HG03378 (cell line): ENCODE data around the gene MAD2L1BP.
"Not testable (repeated sequence)": the region's sequence is repeated elsewhere in the genome, so short reads cannot be mapped to it uniquely, and the experiment has no call there.

Experiments used
- ATAC-seq: cut with Tn5 transposase; IDR thresholded peaks from one replicate; pipeline ENCODE4 v1.9.1; 2021; ENCODE audit warnings: mild to moderate bottlenecking, moderate library complexity; ENCODE audit not compliant: unreplicated experiment

The MAD2L1BP gene

GRCh38 chr6:43625393-43625992 lies 10.1 kb upstream of the MAD2L1BP start:
- no peak for ATAC-seq

GRCh38 chr6:43627008-43627825 lies 8.4 kb upstream of the MAD2L1BP start:
- no peak for ATAC-seq

DNA sequence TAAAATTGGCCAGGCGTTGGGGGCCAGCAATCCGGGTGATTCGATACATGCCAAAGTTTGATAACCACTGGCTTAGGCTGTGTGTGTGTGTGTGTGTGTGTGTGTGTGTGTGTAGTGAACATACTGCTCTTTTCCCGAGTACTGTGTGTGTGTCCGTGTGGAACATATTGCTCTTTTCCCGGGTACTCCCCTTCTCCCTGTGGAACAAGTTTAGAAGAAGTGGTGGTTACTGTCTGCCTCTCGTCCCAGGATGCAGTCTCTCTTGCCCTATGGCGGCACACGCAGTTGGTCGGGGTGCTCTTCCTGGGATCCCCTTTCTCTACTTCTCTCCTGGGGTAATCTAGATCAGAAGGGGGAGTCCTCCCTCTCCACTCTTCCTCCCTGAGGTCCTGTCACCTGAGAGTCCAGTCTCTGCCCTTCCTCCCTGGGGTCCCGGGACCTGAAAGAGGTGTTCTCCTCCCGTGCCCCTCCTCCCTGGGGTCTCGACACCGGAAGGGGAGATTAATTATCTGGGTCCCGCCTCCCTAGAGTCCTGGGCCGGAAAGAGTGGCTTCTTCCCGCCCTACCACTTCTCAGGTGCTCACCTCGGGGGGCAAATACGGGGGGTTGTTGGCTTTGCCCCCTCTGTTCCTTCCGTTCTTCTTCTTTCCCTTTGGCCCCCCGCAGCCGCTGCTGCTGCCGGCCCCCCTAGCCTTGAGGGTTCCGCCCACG lies 7.1 kb upstream of the MAD2L1BP start:
- ATAC-seq: no peak

DNA sequence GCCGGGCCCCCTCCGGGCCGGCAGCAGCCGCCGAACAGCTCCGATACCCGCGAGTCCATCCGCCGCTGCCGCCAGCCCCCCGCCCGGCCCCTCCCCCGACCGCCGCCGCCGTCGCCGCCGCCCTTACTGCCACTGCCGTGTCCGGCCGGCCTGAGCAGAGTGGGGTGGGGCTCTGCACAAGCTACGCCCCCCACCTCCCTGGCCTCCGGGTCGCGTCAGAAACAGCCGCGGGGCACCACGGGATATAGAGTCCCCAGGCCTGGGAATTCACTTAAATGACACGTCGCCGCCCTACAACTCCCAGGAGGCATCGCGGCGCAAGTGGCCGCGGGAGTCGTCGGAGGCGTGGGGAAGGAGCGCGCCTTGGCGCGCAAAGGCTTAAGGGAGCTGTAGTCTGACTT lies 6.5 kb upstream of the MAD2L1BP start, which contains the start of gene GTPBP2:
TSS of gene GTPBP2 (minus strand) at position 161 of the 401 bp plus-strand sequence. CDS start at position 59, 102 bp downstream.
- peak; percentile 71 for ATAC-seq

- peak; percentile 71 for ATAC-seq
Observed at GRCh38 chr6:43629505-43630300, 5.9 kb upstream of the MAD2L1BP start.

DNA sequence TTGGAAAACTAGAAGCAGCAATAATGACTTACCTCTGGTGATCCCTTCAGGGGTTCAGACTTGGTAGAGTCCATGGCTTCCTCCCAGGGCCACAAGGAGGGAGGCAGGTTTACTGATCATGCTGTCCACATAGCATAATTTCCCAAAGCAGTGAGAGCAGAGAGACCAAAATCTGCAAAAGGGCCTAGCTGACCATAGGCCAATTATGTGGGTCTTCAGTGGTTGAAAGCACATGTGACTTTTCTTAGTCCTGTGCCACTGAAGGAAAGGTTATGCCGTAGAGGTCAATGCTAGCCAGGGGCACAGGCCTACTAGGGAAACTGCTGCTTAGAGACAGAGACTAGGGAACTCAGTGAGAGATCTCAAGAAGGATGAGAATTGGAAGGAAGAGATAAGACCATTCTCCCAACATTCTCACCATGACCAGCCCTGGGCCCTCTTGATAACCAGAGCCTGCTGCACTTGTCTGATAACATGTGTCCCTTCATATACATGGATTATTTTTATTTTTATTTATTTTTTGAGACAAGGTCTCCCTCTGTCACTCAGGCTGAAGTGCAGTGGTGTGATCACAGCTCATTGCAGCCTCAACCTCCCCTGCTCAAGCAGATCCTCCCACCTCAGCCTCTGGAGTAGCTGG lies 4.5 kb upstream of the MAD2L1BP start:
- ATAC-seq: no peak

GRCh38 chr6:43633002-43633401 lies 2.6 kb upstream of the MAD2L1BP start:
- not testable (repeated sequence) for ATAC-seq

DNA sequence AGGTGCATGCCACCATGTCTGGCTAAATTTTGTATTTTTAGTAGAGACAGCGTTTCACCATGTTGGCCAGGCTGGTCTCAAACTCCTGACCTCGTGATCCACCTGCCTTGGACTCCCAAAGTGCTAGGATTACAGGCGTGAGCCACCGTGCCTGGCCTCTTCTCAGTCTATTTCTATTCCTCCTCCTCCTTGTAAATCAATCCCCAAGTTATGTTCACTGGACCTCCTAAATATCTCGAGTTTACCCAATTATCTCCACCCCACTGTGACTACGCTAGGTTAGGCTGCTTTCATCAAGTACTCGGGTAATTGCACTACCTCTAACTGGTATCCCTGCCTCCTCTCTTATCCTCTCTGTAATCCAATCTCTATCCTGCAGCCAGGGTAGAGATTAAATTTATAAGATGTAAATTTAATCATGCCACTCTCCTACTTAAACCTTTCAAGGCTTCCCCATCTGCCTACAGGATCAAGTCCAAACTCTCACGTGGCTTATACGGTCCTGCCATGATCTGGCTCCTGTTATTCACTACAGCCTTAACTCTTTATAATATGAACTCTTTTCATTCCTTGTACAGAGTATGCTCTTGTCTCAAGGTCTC lies 837 bp upstream of the MAD2L1BP start:
- ATAC-seq: no peak

DNA sequence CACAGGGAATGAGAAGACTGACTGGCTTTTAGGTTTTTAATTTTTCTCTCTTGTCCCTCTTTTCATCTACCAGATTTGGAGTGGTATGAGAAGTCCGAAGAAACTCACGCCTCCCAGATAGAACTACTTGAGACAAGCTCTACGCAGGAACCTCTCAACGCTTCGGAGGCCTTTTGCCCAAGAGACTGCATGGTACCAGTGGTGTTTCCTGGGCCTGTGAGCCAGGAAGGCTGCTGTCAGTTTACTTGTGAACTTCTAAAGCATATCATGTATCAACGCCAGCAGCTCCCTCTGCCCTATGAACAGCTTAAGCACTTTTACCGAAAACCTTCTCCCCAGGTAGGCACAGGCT lies 644 bp downstream of the MAD2L1BP start:
- no peak for ATAC-seq

DNA sequence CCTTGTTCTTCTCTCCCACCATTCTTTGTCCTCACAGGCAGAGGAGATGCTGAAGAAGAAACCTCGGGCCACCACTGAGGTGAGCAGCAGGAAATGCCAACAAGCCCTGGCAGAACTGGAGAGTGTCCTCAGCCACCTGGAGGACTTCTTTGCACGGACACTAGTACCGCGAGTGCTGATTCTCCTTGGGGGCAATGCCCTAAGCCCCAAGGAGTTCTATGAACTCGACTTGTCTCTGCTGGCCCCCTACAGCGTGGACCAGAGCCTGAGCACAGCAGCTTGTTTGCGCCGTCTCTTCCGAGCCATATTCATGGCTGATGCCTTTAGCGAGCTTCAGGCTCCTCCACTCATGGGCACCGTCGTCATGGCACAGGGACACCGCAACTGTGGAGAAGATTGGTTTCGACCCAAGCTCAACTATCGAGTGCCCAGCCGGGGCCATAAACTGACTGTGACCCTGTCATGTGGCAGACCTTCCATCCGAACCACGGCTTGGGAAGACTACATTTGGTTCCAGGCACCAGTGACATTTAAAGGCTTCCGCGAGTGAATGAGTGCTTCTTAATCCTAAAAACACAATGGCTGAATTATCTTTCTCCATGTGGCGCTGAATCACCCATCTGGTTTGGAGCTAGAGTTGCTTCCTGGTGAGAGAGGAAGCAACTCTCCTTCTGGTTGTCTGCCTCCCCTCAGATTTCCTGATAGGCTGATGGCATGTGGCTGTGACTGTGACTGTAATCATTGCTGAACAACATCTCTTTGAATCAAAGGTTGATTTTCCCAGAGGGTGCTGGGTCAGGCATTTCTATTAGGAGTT lies 4.6 kb downstream of the MAD2L1BP start:
- ATAC-seq: no peak

DNA sequence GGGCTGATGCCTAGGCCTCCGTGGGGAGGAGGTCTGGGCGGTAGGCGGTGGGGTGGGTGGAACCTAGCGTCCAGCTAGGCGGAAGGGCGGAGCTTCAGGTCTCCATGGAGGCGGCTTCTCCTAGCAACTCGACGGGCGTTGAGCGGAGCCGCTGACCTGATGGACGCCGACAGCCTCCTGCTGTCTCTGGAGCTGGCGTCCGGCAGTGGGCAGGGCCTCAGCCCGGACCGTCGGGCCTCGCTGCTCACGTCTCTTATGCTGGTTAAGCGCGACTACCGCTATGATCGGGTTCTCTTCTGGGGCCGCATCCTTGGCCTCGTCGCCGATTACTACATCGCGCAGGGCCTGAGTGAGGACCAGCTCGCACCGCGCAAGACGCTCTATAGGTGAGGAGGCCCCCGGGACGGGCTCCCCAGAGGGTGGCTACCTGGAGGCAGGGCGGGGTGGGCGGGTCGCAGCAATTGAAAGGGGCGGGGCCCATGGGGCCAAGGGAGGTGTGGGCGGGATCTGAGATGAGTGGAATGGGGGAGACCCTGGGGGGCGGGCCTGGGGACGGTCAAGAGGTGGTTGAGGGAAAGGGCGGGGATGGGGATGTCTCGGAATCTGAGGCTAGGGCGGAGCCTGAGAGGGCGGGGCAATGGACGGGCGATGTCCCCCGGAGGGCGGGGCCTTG lies 9.4 kb downstream of the MAD2L1BP start, which contains the start of gene RSPH9:
TSS of gene RSPH9 (plus strand) at position 97 of the 673 bp plus-strand sequence. CDS start at position 160, 63 bp downstream.
- no peak for ATAC-seq

- ATAC-seq: no peak
Observed at GRCh38 chr6:43645613-43645964, 9.9 kb downstream of the MAD2L1BP start.

- no peak for ATAC-seq
Observed at GRCh38 chr6:43647613-43648012, 12.0 kb downstream of the MAD2L1BP start.

GRCh38 chr6:43648248-43648647 lies 12.6 kb downstream of the MAD2L1BP start:
- no peak for ATAC-seq

DNA sequence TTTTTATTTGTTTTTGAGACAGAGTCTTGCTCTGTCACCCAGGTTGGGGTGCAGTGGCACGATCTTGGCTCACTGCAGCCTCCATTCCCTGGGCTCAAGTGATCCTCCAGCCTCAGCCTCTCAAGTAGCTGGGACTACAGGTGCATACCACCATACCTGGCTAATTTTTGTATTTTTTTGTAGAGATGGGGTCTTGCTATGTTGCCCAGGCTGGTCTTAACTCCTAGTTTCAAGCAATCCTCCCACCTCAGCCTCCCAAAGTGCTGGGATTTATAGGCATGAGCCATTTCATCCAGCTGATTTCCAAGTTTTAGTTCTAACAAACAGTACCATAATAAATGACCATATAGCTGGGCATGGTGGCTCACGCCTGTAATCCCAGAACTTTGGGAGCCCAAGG lies 17.2 kb downstream of the MAD2L1BP start:
- ATAC-seq: not testable (repeated sequence)

DNA sequence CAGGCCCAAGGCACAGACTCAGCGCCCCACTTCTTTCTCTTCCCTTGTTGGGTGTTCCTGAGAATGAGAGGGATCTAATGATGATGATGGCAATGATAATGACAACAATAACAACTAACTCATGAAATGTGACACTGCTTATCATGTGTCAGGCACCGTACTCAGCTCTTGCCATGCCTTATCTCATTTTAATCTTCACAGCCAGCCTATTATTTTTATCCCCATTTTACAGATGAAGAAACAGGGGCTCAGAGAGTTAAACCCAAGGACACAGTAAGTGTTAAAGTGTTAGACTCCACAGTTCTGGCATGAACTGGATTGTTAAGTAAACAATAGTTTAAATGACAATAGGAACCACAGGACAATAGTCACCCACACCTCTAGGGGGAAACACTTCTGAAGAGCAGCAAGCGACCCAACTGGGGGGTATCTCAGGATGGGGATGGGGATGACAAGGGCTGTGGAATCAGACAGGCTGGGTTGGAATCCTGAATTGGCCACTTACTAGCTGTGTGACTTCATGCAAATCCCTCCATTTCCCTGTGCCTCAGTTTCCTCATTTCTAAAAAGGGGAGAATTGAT lies 21.7 kb downstream of the MAD2L1BP start:
- ATAC-seq: no peak

DNA sequence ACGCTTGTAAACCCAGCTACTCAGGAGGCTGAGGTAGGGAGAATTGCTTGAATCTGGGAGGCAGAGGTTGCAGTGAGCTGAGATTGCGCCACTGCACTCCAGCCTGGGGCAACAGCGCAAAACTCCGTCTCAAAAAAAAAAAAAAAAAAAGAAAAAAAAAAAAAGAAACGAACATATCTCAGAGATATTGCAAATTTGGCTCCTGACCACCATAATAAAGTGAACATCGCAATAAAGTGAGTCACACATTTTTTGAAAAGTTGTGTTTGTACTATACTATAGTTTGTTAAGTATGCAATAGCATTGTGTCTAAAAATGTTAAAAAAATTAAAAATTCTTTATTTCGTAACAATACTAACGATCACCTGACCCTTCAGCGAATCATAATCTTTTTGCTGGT lies 22.5 kb downstream of the MAD2L1BP start:
- no peak for ATAC-seq

DNA sequence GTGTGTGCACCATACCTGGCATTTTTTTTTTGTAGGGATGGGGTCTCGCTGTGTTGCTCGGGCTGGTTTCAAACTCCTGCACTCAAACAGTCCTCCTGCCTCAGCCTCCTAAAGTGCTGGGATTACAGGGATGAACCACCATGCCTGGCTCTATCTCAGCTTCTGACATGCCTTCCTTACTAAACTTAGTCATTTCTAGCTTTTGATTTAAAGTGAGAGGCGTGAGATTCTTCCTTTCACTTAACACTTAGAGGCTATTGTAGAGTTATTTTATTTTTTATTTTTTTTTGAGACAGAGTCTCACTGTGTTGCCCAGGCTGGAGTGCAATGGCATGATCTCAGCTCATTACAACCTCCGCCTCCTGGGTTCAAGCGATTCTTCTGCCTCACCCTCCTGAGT lies 27.3 kb downstream of the MAD2L1BP start:
- ATAC-seq: not testable (repeated sequence)
